Activated CD8-positive, alpha-beta memory T cell treated with anti-CD3 and anti-CD28 coated beads for 4 hours (primary cell): ENCODE results near the gene CLEC11A.
"Not testable (repeated sequence)": the region's sequence is repeated elsewhere in the genome, so short reads cannot be mapped to it uniquely, and the experiment has no call there.

Experiments
- DNase-seq, 2 donors: peaks; one replicate each; pipeline ENCODE4 v3.0.0-alpha.2; 2020; ENCODE audit warnings: low read depth in 2 of 2

CLEC11A gene

GRCh38 chr19:50759886-50760285, 36.7 kb downstream of the CLEC11A start:
- no peak for DNase-seq

DNA sequence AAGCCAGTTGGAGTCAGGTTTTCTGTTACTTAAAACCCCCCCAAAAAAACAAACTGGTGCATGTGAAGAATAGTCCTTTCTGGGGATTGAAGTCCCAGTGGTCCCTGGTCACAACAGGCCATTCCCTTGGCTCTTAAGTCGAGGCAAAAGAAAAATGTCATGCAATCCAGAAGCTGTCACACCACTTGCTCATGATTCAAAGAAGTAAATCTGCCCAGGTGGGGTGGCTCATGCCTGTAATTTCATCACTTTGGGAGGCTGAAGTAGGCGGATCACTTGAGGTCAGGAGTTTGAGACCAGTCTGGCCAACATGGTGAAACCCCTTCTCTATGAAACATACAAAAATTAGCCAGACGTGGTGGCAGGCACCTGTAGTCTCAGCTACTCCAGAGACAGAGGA, 38.3 kb downstream of the CLEC11A start:
- DNase-seq: not testable (repeated sequence)

GRCh38 chr19:50763521-50763920, 40.4 kb downstream of the CLEC11A start:
- DNase-seq: not testable (repeated sequence)

DNA sequence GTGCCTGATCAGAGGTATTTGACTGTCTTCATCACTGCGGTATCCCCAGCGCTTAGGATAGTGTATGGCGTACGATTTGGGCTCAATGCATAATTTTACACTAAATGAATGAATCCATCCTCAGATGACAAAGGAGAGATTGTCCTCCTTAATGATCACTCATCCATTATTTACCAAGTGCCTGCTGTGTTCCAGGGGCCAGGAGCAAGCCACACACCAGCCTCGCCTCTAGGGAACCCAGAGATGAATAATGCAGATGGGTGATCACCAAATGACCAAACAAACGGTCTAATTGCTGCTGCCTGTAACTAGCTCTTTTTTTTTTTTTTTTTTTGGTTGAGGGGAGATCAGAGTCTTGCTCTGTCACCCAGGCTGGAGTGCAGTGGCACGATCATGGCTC, 41.2 kb downstream of the CLEC11A start:
- no peak for DNase-seq

GRCh38 chr19:50766746-50767145, 43.6 kb downstream of the CLEC11A start:
- DNase-seq: not testable (repeated sequence)

DNA sequence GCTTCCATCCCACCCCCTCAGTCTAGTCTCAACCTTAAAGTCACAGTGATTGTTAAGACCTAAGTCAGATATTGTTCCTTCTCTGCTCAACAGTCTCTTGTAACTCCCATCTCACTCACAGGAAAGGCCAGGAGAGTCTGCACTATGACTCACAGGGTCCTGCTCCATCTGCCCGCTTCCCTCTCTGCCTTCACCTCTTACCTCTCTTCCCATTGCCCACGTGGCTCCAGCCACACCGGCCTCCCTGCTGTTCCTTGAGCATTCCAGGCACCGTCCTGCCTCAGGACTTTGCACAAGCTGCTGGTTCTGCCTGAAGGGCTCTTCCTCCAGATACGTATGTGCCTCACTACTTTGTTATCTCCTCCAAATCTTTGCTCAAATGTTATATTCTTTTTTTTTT, 44.1 kb downstream of the CLEC11A start:
- DNase-seq: not testable (repeated sequence)

- no peak for DNase-seq
Observed at GRCh38 chr19:50768277-50768676, 45.1 kb downstream of the CLEC11A start.

DNA sequence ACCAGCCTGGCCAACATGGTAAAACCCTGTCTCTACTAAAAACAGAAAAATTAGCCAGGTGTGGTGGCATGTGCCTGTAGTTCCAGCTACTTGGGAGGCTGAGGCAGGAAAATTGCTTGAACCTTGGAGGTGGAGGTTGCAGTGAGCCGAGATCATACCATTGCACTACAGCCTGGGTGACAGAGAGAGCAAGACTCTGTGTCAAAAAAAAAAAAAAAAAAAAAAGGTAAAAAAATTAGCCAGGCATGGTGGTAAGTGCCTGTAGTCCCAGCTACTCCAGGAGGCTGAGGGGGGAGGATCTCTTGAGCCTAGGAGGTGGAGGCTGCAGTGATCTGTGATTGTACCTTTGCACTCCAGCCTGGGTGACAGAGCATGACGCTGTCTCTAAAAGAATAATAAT, 47.0 kb downstream of the CLEC11A start, which contains the start of gene GPR32:
TSS of gene GPR32 (plus strand) at position 301 of the 400 bp plus-strand sequence. CDS start 137 bp downstream, outside the sequence.
- not testable (repeated sequence) for DNase-seq

- no peak for DNase-seq
Observed at GRCh38 chr19:50770888-50771287, 47.7 kb downstream of the CLEC11A start.

GRCh38 chr19:50772476-50772875, 49.3 kb downstream of the CLEC11A start:
- DNase-seq: no peak

DNA sequence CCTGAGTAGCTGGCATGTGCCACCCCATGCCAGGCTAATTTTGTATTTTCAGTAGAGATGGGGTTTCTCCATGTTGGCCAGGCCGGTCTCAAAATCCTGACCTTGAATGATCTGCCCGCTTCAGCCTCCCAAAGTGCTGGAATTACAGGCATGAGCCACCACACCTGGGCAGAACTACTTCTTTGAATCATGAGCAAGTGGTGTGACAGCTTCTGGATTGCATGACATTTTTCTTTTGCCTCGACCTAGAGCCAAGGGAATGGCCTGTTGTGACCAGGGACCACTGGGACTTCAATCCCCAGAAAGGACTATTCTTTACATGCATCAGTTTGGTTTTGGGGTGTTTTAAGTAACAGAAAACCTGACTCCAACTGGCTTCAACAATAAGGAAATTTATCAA, 49.7 kb downstream of the CLEC11A start:
- DNase-seq: not testable (repeated sequence)

DNA sequence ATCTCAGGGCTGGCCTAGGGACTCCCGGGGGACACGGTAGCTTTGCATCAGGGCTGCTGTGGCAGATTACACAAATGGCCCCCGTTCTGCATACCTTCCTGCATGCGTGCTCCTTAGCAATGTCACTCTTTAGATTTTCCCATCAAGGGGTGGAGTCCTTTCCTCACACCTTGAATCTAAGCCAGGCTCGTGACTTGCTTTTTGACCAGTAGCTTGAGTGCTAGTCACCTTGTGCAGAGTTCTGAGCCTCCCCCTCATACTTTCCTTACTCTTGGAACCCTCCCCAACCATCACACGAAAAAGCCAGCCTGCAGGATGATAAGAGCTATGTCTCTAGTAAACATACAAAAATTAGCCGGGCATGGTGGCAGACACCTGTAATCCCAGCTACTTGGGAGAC, 50.3 kb downstream of the CLEC11A start:
- DNase-seq: not testable (repeated sequence)
